ENCODE data around the gene KIF17. TPM values are rescaled to one million over a fixed set of nuclear protein-coding genes. Genes with fewer than 3 reads are reported as not detected.
"Not testable (repeated sequence)": the region's sequence is repeated elsewhere in the genome, so short reads cannot be mapped to it uniquely, and the experiment has no call there.

KIF17 gene
- total RNA-seq, 1 donor from 2014 or later = 0.19 TPM

DNA sequence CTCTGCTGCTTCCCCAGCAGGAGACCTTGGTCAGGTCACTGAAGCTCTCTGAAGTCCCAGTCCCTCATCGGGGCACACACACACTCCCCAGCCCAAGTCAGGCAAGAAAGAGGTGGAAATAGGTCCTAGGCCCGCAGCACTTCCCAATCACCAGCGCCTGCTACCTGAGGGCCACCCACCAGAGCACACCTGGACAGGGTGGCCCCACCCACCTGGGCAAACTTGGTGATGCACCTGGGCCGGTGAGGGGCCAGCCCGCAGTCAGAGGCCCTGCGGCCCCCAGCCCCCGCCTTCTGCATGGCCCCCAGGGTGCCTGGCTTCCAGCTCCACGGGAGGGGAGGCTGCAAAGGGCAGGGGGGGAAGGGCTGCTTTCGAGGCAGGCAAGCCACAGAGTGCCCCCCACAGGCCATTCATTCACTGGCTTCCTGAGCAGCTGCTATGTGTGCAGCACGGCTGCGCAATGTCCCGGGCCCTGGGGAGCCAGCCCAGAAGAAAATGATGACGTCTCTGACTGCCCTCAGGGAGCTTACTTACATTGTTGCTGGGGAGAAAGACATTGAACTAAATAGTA is 10.0 kb upstream of the KIF17 start:
- no peak for DNase-seq (ENCODE audit: low read depth)

DNA sequence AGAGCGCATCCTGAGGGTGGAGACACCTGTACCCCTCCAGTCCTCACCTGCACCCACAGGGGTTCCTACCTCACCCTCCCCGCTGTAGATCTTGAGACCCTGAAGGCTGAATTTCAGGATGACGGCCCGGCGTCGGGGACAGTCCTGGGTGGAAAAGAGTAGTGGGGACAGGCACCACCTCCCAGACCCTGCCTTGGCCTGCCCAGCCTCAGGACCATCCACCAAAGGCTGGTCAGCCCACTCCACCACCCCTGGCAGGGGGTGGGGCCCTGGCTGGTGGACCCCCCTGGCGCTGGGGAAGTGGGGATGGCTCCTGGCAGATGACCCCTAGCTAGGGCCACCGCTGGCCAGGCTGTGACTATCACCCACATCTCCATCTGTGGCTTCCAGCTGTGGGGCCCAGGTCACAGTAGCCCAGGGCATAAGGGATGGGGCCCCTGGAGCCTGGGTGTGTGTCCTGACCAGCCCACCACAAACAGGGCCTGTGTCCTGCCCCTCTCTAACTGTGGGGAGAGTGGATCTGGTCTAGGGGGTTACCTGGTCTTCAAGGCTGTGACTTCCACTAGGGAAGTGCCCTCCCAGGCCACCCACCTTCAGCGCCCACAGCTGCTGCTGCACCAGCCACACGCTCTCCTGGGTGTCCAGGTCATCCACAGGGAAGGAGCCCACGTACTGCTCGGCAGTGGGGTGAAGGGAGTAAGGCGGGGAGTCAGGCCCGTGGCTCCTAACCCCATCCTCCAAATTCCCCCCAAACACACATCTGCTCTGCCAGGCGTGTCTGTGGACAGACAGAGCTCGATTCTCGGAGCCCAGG is 9.3 kb upstream of the KIF17 start:
- no peak for DNase-seq (ENCODE audit: low read depth)

DNA sequence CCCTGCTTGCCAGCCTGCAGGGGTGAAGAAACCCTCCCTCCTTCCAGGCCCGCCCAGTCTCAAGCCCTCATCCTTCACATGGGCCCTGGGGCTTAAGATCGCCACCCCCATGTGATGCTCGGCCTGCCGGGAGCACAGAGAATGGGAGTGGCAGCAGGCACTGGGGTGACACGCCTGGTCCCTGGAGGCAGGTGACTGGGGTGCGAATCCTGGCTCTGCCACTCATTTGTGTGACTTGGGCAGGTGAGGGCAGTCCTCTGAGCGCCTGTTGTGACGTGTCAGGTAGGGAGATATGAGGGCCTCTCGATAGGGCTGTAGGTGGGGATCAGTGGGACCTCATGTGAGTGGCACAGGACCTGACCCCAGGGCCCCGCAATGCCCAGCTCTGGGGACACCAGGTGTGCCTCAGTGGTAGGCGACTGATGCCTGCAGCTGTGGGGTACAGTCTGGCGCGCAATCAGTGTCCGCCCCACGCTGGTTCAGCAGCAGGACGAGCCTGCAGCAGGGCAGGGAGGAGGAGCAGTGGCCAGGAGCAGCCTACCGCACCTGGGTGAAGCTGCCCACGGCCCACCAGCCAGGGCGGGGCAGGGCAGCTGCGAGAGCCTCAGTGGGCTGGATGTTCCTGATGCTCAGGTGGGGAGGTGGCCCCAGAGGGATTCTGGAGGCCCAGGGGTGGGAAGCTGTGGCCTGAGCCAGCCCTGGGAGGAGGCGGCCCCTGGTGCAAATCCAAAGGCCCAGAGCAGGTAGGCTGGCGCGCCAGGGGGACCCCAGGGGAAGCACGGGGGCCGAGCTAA is 8.5 kb upstream of the KIF17 start:
- DNase-seq (ENCODE audit: low read depth) = no peak

DNA sequence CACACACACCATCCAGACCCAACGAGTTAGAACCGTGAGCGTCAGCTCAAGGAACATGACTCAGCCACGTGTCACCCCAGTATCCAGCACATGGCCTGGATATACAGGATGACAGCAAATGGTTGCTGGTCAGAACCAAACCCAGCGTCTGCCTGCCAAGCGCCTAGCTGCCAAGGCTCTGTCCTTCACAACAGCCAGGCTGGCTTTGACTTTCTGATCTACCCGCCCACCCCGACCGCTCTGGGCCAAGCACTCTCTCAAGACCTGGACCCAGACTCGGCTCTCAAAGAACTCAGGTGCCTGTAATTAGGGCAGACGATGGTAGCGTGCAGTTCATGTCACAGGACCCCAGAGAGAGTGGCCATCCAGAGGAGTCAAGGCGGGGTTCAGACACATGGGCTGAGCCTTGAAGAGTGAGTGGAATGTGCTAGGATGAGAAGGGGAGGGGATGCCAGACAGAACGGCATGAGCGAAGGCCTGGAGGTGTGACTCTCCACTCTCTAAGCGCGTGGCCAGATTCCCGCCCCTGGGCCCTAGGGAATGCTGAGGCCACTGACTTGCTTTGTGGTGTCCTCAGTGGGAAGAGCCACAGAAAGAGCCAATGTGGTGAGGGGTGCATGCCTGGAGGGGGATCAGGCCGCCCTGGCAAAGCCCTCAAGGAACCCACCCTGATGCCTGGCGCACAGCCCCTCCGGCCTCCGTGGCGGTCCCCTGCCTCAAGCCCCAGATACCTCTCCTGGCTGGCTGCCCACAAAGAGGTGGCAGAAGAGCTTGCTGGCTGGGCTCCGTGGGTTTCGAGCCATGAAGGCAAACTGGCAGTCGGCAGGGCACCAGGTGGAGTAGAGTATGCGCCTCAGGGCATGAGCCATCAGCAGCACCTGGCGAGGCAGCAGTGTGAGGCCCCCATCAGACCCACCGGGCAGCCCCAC is 7.6 kb upstream of the KIF17 start:
- DNase-seq (ENCODE audit: low read depth) = peak; percentile 14

DNA sequence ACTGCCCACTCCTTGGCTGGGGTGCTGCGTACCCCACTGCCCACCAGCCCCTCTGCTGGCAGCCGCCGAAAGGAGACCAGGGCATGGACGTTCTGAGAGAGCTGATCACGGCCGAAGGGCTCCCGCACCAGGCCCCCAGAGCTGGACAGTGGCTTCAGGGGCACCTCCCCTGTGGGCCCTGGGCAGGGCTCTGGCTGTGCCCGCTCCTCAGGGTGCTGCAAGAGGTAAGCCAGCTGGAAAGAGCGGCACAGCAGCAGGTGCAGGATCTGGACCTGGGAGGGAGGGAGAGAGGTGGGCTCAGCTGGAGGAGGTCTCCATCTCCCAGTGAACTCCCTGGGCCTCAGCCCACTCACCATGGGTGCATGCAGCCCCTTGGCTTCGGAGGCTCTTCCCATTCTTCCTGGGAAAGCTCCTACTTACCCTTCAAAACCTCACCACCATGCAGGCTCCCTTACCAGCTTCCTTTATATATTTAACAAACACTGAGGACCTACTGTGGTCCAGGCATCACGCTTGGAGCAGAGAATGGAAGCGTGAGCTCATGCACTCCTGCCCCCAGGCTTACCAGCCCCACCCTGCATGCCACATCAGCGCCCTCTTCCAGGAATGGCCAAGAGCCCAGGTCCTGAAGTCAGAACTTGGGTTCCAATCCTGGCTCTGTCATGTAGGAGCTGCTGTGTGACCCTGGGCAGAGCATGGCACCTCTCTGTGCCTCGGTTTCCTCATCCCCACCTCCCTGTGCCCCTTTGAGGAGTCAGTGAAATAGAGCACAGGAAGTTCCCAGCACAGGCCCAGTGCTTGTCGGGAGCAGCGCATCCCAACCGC is 6.8 kb upstream of the KIF17 start:
- DNase-seq (ENCODE audit: low read depth) = no peak

DNA sequence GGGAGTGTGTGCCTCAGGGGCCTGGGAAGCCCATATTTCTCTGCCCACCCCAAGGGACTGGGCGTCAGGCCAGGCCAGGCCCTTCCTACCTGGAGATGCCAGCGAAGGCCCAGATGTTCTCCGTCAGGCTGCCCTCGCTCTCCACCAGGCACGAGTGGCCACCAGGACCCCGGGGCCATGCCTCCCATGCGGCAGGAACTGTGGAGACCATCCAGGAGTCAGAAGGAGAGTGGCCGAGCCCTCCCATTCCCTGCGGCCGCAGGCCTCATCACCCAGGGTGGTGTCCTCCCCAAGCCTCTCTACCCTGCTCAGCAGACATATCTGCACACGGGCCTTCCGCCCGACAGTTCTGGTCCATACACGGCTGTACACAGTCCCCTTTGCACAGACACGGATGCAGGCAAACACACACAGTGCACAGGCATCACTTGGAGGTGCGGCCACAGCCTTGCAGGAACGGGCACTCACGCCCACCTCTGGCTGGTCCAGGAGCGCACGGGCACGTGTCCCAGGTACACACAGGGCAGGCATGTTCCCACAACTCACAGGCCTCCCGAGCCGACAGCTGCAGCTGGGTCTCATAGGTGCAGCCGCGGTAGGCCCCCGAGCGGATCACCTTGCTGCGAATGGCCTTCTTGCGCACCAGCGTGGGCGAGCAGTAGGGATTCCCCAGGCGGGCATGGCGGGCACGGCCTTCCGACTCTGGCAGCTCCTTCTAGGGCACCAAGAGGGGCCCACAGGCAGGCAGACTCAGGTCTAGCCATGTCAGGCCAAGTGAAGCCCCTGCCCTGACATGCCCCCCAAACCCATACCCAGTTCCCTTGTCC is 5.9 kb upstream of the KIF17 start:
- no peak for DNase-seq (ENCODE audit: low read depth)

DNA sequence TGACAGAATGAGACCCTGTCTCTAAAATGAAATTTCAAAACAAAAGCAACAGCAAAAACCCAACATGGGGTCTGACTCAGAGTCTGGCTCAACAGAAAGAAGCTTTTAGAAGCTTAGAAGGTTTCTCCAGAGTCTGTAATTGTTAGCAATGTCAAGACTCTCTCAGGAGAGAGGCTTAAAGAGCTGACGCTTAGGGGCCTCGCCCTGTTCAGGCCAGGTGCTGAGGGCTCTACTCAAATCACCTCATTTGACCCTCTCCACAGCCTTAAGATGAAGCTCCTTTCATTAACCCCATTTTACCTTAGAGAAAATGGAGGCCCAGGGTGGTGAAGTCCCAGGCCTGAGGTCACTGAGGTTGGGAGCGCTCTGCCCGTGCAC is 5.3 kb upstream of the KIF17 start:
- no peak for DNase-seq (ENCODE audit: low read depth)

DNA sequence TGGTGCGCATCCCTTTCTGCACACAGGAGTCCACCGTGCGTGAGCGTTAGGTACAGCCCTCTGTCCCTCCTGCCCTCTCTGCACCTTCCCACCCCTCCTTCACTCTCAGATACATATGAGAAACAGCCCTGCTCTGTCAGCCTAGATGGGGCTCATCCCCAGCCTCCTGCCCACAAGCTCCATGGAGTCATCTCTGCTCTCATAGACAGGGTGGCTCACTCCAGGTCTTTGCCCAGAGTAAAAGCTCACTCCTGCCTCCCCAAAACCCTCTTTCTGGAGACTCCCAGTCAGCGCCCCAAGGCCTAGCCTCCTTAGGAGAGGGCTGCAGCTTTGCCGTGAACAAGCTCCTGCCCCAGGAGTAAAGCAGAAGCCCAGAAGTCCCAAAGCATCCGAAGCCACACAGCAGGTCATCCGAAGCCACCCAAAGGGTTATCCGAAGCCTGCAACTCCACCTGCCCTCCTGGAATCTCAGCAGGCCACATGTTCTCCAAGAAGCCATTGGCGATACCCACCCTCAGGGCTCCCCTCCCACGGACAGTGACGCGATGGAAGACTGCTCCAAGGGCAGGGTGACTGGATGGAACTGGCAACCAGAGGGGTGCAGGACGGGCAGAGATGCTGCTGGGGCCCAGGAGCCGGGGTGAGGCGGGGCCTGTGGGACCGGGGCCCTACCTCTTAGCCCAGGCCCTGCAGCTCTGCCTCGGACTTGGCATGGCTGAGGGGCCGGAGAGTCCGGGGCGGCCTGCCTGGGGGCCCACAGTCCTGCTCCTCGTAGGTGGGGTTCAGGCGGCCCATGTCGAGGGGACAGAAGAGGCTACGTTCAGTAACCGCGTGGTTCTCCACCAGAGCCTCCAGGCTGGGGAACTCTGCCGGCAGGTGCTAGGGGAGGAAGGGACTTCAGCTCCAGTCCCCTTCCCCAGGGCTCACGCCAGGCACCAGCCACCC is 3.6 kb upstream of the KIF17 start:
- no peak for DNase-seq (ENCODE audit: low read depth)

DNA sequence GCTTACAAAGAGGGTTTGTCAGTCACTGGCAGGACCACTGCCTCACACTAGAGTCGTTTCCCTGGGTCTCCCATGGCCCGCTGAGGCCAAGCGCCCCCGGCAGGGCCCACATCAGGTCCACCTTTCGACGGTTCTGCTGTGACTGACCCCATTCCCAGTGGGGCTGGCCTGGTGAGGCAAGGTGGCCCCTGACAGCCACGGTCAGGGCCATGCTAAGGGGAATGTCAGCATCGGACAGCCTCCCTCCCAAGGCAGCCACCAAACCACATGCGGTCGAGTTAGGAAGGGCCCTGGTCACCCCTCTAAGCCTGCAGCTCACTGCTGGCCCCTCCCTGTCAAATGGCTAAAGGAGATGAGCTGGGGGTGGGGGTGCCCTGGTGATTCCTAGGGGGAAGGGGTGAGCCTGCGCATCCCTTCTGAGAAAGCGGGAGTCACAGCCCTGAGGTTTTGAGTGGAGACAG is 2.9 kb upstream of the KIF17 start:
- no peak for DNase-seq (ENCODE audit: low read depth)

DNA sequence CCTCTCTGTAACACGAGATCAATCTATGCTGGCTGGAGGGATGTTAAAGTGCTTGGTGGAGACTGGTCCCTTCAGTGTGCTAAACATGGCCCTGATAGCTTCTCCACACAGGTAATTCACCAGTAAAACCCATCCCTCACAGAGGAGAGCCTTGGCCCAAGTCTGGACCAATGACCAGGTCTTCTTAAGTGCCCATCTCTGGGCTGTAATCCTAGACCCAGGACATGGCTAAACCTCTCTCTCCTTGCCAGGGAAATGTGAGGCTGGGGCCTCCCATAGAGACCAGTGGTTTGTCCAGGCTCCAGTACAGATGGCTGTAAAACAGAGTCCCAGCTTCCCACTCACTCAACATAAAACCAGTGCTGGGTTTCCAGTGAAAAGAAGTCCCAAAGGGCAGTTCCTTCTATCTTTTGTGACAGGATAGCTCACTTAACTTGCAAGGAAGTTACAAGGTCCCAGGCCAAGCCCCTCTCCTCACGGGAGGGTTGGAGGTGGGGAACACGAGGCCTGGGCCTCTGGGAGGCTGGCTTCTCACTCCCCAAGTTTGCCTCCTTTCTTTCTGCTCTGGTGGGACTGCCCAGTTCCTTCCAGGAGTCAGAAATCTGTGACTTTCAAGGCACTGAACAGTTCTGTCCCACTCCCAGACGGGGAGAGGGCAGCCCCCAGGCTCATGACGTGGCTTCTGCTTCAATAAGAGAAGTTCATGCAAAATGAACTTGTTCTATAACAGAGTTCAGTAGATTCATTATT is 2.2 kb upstream of the KIF17 start:
- no peak for DNase-seq (ENCODE audit: low read depth)

DNA sequence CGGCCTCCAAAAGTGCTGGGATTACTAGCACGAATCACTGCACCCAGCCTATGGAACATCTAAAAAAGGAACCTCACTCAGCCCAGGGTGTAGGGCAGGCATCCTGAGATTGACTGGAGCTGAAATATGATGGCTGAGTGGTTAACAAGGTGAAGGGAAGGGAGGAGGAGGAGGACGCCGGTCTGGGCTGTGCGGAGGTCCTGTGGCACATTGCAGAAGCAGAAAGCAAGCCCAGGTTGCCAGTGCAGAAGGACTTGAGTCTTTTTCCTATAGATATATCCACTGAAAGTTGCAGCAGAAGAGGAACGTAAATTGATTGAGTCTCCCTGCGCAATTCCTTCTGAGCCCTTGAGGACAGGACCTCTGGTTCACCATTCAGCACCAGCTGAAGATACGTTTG is 1.5 kb upstream of the KIF17 start:
- DNase-seq (ENCODE audit: low read depth) = no peak

DNA sequence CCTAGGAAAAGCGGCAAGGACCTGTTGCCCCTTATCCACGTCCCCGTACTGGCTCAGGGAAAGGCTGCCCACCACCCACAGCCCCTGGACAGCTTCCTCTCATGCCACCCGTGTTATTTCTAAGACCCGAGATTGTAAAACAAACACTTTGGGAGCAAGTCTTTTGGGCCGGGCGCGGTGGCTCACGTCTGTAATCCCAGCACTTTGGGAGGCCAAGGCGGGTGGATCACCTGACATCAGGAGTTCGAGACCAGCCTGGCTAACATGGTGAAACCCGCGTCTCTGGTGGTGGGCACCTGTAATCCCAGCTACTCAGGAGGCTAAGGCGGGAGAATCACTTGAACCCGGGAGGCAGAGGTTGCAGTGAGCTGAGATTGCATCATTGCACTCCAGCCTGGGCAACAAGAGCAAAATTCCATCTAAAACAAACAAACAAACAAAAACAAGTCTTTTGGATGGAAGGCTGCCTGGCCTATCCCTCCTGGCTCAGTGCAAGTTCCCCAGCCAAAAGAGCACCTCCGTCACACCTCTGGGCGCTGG is 606 bp upstream of the KIF17 start:
- DNase-seq (ENCODE audit: low read depth) = not testable (repeated sequence)

DNA sequence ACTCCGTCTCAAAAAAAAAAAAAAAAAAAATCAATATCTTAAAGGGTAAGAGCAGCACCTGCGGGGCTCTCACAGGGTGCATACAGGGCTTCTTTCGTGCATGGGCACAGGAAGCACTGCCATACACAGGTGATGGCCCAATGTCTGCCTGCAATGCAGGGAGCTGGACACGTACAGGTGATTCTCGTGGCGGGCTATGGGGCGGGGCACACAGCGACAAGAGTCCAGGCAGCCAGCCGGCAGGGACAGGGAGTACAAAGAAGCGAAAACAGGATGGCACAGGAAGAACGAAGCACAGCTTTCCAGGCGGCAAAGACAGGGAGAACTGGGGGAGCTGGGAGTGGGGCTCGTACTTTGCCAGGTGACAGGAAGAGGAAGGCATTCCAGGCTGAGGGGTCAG is 1.6 kb downstream of the KIF17 start:
- no peak for DNase-seq (ENCODE audit: low read depth)

DNA sequence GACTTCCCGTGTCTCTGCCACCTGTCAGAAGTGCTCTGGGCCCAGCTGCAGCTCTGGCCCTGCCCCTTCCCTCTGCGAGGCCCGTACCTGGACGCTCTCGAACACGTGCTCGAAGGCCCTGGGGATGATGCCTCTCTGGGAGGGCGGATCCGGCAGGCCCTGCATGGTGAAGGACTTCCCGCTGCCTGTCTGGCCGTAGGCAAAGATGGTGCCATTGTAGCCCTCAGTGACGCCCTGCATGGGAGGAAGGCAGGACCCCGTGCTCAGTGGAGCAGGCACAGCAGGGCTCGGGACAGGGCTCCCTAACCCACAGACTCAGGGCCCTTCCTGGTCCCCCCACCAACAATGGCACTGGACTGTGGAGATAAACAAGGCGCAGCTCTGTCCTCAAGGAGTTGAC is 2.4 kb downstream of the KIF17 start:
- DNase-seq (ENCODE audit: low read depth) = no peak

DNA sequence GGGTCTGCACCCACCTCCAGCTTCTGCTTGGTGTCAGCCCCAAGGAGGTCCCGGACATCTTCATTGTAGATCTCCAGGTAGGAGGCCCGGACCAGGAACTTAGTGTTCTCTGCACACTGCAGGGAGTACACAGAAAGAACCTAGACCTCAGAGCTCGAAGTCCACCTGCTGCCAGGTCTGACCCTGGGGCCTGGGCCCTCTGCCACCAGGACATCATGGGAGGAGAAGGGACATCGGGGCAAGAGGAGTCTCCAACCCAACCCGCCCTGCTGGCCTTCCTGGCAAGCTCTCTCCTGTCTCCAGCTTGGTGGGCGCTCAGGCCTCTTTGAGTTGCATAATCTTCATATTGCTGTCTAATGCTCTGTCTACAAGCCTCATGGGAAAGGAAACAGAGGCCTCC is 4.4 kb downstream of the KIF17 start:
- no peak for DNase-seq (ENCODE audit: low read depth)

DNA sequence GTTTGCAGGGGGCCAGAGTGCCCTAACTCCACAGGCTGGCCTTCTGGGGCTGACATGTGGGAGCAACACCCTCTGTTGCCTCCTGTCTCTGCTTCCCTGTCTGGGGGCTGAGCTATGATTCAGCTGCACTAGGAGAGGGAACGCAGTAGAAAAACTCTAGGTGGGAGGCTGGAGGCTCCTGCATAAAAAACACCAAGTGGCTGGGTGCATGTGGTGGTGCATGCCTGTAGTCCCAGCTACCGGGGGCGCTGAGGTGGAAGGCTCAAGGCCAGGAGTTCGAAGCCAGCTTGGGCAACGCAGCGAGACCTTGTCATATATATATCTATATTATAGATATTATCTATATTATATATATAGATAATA is 5.6 kb downstream of the KIF17 start:
- DNase-seq (ENCODE audit: low read depth) = no peak

All from myocyte (in vitro differentiated cells).